AG08396 (cell line): Measurements from ENCODE around the gene KCNH5.
A peak's percentile ranks its signal among the peaks of the same experiment; 100 is the strongest.

ENCODE experiments used
- DNase-seq: peaks from one replicate; pipeline ENCODE4 v3.0.0; 2012; ENCODE audit warnings: low spot score, mixed read lengths

Gene KCNH5

DNA sequence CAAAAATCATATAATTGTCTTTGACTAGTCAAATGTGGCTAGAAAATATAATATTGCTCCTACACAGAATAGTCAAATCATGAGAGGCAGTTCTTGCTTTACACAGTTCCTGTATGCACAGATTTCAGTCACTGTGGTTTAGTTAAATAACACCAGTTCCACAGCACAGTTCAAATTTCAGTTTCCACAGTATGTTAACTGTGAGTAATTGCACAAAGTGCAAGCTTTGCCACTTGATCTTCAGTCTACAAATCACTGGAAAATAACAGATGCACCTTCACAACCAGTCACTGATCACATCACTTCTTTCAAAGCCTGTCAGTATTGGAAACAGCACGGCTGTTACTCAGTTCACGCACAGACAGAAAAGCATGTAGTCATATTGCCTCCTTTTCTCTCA, 38.7 kb downstream of the KCNH5 start:
- DNase-seq, result no peak

GRCh38 chr14:62994096-62994495, 51.2 kb downstream of the KCNH5 start:
- DNase-seq, result no peak

DNA sequence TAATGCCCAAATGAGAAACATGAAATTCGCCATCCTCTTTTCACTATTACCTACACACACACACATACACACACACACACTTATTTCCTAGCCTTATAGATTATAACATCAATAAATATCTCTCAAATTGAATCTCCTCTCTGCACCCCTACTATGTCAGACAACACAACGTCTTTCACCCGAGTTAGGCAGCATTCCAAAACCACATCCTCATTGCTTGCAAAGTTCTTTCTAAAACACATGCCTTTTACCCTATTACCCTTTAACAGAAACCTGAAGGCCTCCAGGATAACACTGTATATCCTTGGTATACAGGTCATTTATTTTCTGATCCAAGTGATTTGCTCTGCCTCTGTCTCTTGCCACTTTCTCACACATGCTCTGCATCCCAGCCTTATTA, 56.3 kb downstream of the KCNH5 start:
- DNase-seq, result no peak

DNA sequence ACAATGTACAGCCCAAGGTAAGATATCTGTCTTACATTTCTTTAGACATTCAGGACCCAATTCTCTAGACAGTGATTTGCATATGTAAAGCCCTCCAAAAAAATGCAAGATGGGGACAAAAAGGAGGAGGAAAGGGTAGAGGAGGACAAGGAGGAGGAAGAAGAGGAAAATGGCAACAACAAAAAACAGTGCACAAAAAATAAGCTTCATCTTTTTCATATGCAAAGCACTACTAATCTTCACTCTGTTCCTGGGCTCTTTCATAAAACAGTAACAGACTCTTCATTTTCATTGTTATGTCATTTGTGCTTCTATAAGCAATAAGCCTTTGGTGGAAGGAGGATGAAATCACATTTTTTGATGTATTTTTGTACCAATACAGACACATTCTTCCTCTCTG, 61.4 kb downstream of the KCNH5 start:
- no peak for DNase-seq

DNA sequence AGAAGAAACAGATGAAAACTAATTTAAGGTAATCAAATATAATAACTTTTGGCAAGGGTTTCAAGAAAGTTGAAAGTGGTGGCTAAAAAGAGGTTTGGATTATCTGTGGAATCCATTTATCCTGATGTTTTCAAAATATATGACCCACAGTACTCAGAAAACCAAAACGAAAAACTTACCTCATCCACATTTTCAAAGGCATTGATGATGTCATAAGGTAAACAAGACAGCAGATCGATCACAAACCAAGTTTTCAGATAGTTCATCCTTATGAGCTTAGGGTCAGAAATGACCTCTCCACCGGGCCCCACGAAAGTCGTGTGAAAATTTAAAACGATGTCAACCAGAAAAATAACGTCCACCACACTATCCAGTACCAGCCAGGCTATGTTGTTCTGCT, 64.6 kb downstream of the KCNH5 start:
- no peak for DNase-seq

DNA sequence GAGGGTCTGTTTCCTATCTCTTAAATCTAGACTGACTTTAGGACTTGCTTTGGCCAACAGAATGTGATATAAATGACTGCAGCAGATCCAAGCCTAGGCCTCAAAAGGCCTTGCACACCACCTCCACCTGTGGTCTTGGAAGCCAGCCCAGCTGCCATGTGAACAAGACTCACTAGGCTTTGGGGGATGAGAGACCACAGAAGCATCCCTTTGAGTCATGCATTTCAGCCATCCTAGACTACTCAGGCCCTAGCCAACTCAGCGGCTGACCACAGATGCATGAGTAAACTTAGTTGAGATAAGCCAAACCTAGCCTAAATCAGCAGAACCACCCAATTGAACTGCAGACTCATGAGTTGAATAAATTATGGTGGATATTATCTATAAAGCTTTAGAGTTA, 87.7 kb downstream of the KCNH5 start:
- peak; percentile 61 for DNase-seq

DNA sequence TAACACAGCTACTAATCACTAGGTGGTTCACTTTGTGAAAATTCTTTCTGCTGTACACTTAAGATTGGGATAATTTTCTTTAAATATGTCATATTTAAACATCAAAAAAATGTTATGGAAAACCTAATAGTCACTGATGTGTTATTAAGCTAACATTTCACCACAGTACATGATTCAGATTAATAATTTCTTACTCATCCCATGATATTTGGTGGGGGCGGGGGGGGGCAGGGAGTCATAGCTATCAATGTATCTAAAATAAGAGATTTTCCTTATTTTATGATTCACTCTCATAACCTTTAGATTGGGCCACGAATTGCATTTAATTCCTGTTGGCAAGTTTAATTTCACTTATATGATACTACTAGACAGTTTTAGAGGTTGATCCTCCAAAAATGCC, 88.8 kb downstream of the KCNH5 start:
- no peak for DNase-seq

DNA sequence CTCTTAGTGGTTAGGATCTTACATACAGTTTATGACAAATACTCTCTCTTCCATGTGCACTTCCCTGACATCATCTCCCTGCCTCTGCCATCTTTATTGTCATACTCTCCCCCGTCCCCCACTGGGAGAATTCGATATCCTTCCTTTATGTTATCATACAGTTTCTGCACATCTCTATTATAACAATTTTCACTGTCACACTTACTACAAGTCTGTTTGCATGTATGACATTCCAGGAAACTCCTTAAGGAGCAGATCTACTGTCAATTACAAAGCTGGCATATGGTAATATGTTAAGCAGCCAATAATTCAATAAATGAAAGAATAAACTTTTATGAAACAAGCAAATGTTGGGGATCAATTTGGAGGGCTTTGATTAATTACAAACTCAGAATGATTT, 91.1 kb downstream of the KCNH5 start:
- no peak for DNase-seq

DNA sequence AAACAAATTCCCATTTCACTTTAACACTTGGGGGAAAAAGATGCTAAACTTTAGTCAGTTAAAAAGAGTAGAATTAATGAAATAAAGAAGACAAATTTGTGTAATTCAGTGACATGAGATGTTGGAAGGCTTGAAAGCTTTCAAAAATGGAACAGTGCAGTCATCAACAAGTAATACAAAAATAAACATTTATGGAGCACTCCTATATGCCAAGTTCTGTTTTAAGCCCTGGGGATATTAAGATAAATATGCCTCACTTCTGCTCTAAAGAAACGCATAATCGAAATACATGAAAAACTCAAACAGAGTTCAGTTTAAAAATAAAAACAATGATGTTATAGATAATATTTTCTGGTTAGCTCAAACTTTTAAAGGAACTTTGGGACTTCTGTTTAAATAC, 93.0 kb downstream of the KCNH5 start:
- no peak for DNase-seq

GRCh38 chr14:62947301-62947700, 98.0 kb downstream of the KCNH5 start:
- DNase-seq, result no peak

GRCh38 chr14:62946221-62946620, 99.0 kb downstream of the KCNH5 start:
- DNase-seq, result no peak

DNA sequence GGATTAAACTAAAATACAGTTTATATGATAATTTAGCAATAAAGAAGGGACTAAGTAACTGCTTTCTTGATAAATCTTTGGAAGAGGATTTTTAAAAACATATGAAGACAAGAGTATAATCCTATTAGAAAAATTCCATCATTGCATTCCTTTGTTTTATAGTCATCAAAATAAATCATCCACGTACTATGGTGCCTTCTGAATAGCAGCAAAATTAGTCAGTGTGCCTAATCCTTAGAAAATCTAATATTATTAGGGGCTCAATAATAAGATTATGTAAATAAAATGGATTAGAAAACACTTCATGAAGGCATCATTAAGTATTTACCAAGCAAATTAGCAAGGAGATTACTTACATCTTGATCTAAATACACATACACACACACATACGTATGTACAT, 102.1 kb downstream of the KCNH5 start:
- DNase-seq, result no peak

DNA sequence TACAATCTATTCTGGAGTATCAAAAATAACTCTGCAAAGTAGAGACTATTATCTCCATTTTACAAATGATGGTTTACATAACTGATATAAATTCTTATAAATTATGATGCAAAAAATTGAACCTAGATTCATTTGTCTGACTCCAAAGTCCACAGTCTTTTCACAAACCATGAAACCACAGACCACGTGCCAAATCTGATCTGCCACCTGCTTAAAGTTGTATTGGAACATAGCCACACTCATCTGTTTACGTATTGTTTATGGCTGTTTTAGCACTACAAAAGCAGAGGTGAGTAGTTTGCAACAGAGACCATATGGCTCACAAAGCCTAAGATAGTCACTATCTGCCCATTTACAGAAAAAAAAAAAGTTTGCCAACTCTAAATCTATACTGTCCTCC, 105.3 kb downstream of the KCNH5 start:
- no peak for DNase-seq

DNA sequence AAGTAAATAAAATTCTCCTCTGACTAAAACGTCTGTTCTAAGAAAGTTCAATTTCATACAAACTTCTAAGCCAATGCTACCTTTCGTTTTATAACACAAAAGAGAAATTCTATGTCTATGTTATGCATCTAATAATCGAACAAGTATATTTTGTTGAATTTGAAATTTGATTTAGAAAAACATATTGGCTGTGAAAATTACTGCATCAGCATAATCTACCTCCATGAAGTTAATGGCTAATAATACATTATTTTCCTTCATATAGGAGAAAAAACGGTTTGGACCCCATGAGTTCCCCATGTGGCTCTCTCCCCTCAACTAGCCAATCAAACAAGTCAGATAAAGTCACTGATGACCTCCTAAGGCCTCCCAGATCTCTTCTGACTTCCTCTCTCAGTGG, 106.5 kb downstream of the KCNH5 start:
- DNase-seq, result no peak

DNA sequence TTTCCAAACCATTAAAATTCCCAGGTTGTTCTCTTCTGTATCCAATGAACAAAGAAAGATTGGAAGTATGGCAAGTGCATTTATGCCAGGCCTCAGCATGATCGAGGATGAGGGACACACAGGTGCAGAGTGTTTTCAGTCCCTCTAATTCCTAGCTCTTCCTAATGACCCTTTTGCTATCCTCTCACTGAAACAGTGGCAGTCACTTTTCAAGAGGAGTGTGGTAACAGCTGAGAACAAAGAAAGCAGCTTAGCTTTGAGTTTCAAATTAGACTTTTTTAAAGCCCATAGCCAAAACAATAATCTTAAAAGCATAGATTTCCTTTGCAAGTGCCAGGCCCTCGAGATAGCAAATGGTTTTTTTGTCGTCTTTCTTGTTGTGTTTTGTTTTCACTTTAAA, 110.8 kb downstream of the KCNH5 start:
- no peak for DNase-seq

- no peak for DNase-seq
Observed at GRCh38 chr14:62921466-62921865, 123.8 kb downstream of the KCNH5 start.

DNA sequence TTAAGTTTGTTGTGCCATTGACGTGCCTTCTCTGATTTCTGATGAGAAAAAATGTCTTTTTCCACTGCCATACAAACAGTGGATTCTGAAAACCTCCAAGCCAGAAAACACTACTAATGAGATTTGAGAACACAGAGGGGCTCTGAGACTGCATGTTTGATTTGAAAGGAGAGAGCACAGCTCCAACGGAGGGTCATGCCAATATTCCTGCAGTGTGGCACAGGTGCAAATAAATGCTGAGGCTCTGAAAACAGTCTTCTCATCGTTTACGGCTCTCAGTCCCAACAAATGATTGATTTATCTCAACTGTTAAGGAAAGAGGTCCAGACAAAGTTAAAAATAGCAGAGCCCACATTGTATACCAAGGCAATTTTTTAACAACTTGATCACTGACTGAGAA, 128.7 kb downstream of the KCNH5 start:
- no peak for DNase-seq

GRCh38 chr14:62914873-62915272, 130.4 kb downstream of the KCNH5 start:
- no peak for DNase-seq

- no peak for DNase-seq
Observed at GRCh38 chr14:62914025-62914424, 131.2 kb downstream of the KCNH5 start.

DNA sequence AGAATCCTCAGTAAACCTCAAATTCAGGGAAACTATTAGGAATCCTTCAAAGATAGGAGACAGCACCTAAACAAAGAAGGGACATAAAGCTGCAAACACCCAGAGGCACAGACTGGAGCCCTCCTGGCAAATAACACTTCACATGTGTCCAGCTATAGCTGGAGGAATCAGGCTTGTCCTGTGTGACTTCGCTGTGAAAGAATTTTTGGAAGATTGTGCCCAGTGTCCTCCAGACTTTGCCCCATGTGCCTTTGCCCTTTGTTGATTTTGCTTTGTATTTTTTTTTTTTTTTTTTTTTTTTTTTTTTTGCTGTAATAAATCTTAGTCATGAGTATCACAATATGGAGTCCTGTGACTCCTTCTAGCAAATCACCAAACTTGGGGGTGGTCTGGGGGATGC, 136.8 kb downstream of the KCNH5 start:
- DNase-seq, result no peak

- DNase-seq, result no peak
Observed at GRCh38 chr14:62905566-62905965, 139.7 kb downstream of the KCNH5 start.

DNA sequence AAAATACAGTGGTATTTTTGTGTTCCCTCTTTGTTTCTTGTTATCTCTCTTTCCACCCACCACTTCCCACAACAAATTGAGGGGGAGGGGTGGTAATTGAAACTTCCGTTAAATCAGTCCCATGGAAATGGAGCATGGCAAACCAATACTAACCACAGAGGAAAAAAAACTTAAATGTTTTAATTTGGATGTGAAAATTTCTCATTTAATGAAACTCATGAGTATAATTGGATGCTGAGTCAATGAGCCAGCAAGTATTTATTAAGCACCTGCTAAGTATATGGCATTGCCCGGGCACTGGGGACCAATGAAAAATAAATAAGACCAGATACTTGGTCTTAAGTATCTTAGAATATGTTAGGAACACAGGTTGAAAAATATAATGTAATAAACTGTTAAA, 147.5 kb downstream of the KCNH5 start:
- no peak for DNase-seq

DNA sequence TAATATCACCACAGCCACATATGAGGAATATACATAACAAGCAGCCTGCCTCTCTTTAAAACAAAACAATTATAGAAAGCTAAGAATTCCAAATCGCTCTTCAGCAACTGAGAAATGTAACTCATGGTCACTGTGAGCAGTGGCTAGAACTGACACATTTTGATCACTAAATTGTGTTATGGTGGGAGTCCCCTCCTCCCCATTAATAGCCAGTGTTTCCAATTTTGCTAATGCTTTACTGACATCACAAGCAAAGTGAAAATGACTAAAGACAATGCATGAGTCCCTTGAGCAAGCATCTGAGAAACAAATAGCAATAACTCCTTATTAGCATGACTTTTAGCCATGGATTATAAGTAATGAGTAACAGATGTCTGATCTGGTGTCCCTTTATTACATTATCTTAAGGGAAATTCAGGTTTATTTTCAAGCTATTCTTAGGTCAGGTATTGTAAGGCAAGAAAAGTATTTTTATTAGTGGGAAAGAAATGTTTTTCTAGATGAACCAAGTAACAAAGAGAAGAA, 148.3 kb downstream of the KCNH5 start:
- no peak for DNase-seq

- DNase-seq, result no peak
Observed at GRCh38 chr14:62894736-62895135, 150.5 kb downstream of the KCNH5 start.

GRCh38 chr14:62889364-62889763, 155.9 kb downstream of the KCNH5 start:
- no peak for DNase-seq
